Coronary artery (tissue), 2 donors: ENCODE data around the gene ARNT2.

Experiments
- DNase-seq: peaks from one replicate; pipeline ENCODE4 v3.0.0-alpha.2; 2017; ENCODE audit warnings: low spot score
- H3K27ac ChIP-seq, 2 donors: fragments of 200-600 bp; sonication (generic); one replicate each; pipeline ENCODE4 v1.5.1; 2016 to 2019
- H3K4me3 ChIP-seq: fragments of 200-600 bp; sonication (generic); 2 replicates; pipeline ENCODE4 v1.5.1; 2016; ENCODE audit warnings: mild to moderate bottlenecking, moderate library complexity
- TF ChIP-seq, protein P1 (sequence below): fragments of 200-600 bp; sonication (generic); IDR thresholded peaks from one replicate; pipeline ENCODE4 v1.5.1; 2019; ENCODE audit warnings: antibody characterized with exemption

ARNT2 gene

DNA sequence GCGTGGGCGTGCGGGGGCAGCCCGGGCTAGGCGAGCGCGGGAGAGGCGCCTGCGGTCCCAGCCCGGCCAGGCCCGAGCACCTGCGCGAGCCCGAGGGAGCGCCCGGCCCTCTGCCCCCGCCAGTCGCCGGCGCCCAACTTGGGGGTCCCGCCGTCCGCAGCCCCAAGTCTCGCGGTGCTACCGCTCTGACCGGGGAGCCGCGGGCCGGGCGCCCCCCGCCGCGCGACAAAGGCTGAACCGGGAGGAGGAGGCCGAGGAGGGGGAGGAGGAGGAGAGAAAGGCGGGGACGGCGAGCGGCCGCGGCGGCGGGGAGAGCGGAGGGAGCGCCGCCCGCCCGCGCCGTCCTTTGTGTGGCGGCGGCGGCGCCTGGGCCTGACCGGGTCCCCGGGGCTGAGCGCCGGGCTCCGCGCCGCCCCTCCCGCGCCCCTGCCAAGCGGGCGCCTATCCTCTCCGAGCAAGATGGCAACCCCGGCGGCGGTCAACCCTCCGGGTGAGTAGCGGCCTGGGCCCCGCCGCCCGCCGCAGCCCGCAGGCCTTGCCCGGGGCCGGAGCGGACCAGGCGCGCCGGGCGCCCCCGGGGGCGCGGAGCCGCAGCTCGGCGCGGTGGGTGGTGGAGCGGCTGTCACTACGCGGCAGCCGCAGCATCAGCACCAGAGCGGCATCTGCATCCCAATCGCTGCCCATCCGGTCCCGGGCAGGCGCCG, at the start of gene ARNT2:
Gene ARNT2, plus strand, starts transcription at position 326 of the 704 bp plus-strand sequence. Its CDS starts 134 bp downstream, at position 460.
- TF ChIP-seq, protein P1, sequence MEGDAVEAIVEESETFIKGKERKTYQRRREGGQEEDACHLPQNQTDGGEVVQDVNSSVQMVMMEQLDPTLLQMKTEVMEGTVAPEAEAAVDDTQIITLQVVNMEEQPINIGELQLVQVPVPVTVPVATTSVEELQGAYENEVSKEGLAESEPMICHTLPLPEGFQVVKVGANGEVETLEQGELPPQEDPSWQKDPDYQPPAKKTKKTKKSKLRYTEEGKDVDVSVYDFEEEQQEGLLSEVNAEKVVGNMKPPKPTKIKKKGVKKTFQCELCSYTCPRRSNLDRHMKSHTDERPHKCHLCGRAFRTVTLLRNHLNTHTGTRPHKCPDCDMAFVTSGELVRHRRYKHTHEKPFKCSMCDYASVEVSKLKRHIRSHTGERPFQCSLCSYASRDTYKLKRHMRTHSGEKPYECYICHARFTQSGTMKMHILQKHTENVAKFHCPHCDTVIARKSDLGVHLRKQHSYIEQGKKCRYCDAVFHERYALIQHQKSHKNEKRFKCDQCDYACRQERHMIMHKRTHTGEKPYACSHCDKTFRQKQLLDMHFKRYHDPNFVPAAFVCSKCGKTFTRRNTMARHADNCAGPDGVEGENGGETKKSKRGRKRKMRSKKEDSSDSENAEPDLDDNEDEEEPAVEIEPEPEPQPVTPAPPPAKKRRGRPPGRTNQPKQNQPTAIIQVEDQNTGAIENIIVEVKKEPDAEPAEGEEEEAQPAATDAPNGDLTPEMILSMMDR, result no peak
- peak within 1 kb of the TSS; percentile 72 for H3K4me3 ChIP-seq
- peak within 1 kb of the TSS; percentile 50 to 71 for H3K27ac ChIP-seq
- DNase-seq, result no peak

GRCh38 chr15:80367094-80367493, 37.1 kb upstream of the ARNT2 start:
- no peak overlapping the region for H3K4me3 ChIP-seq
- no peak overlapping the region for H3K27ac ChIP-seq
- no peak for DNase-seq
- TF ChIP-seq, protein P1, result no peak

GRCh38 chr15:80367661-80368060, 36.5 kb upstream of the ARNT2 start:
- TF ChIP-seq, protein P1, result no peak
- Histone ChIP-seq H3K27ac (no peak overlapping the region), H3K4me3 (no peak overlapping the region)
- DNase-seq, result no peak

DNA sequence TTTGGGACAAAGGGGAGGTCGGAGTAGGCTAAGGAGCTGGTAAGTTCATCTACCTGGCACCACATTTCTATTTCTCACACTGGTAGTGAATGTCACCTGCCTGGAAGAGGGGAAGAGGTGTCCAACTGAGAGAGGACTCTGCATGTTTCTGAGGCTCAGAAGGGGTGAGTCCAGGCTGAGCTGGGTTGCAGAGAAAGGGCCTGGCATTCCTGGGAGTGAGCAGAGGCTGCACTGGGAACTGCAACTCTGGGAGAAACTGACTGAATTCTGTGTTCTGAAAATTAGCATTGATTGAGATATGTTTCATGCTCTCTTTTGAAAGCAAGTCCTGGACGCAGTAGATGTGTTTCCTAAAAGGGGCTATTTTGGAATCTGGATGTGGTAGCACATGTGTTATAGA, 32.3 kb upstream of the ARNT2 start:
- TF ChIP-seq, protein P1, result no peak
- H3K27ac ChIP-seq, result no peak overlapping the region
- H3K4me3 ChIP-seq, result no peak overlapping the region
- DNase-seq, result no peak

GRCh38 chr15:80374441-80374840, 29.7 kb upstream of the ARNT2 start:
- TF ChIP-seq, protein P1, result no peak
- H3K4me3 ChIP-seq, result no peak overlapping the region
- no peak for DNase-seq
- H3K27ac ChIP-seq, result no peak overlapping the region

- H3K27ac ChIP-seq, result no peak overlapping the region
- TF ChIP-seq, protein P1, result no peak
Observed at GRCh38 chr15:80375968-80376891, 28.0 kb upstream of the ARNT2 start.

More at GRCh38 chr15:80375968-80376891, 28.0 kb upstream of the ARNT2 start:
- H3K4me3 ChIP-seq, result no peak overlapping the region
- no peak for DNase-seq
